Astrocyte (in vitro differentiated cells and primary cell): ENCODE results near the gene ZP1. TPM values are rescaled to one million over a fixed set of nuclear protein-coding genes. Genes with fewer than 3 reads are reported as not detected.
"Not testable (repeated sequence)": the region's sequence is repeated elsewhere in the genome, so short reads cannot be mapped to it uniquely, and the experiment has no call there.

Experiments used
- DNase-seq: peaks from one replicate; pipeline ENCODE4 v3.0.0-alpha.2; 2010; ENCODE audit warnings: low read depth
- FAIRE-seq: peaks from 2 replicates; lab custom pipeline; 2011; peaks lifted over from hg19 to GRCh38; lab: Jason Lieb, UNC
- H2AFZ ChIP-seq: 2 replicates; pipeline ENCODE4 v1.6.0; 2012; ENCODE audit warnings: low read depth, low read length, inconsistent platforms
- H3K27ac ChIP-seq: 2 replicates; pipeline ENCODE4 v1.5.1; 2011; ENCODE audit warnings: low read depth, low read length, inconsistent platforms
- H3K27me3 ChIP-seq: 2 replicates; pipeline ENCODE4 v1.6.0; 2011; ENCODE audit warnings: low read length, inconsistent platforms; ENCODE audit not compliant: insufficient read depth
- H3K36me3 ChIP-seq: 2 replicates; pipeline ENCODE4 v1.5.1; 2011; ENCODE audit warnings: low read length, inconsistent platforms; ENCODE audit not compliant: insufficient read depth
- H3K4me1 ChIP-seq: 2 replicates; pipeline ENCODE4 v1.5.1; 2011; ENCODE audit warnings: low read length, inconsistent platforms; ENCODE audit not compliant: insufficient read depth
- H3K4me2 ChIP-seq: 2 replicates; pipeline ENCODE4 v1.6.0; 2012; ENCODE audit warnings: low read length, inconsistent platforms
- H3K4me3 ChIP-seq: 2 replicates; pipeline ENCODE4 v1.5.1; 2011; ENCODE audit warnings: low read depth, mild to moderate bottlenecking, low read length, inconsistent platforms; ENCODE audit not compliant: insufficient read depth
- H3K79me2 ChIP-seq: 2 replicates; pipeline ENCODE4 v1.6.0; 2012; ENCODE audit warnings: mild to moderate bottlenecking, low read length, inconsistent platforms; ENCODE audit not compliant: insufficient read depth
- H3K9ac ChIP-seq: 2 replicates; pipeline ENCODE4 v1.6.0; 2012; ENCODE audit warnings: mild to moderate bottlenecking, low read length, inconsistent platforms
- H3K9me3 ChIP-seq: 2 replicates; pipeline ENCODE4 v1.5.1; 2012; ENCODE audit warnings: low read depth, mild to moderate bottlenecking, low read length, inconsistent platforms; ENCODE audit not compliant: insufficient read depth
- H4K20me1 ChIP-seq: 2 replicates; pipeline ENCODE4 v1.6.0; 2012; ENCODE audit warnings: low read length, inconsistent platforms; ENCODE audit not compliant: insufficient read depth
- H3K27ac Mint-ChIP-seq: one replicate; pipeline ENCODE4 v1.8.0; 2021; ENCODE audit warnings: mild to moderate bottlenecking, mixed read lengths; ENCODE audit not compliant: unreplicated experiment
- H3K27me3 Mint-ChIP-seq: one replicate; pipeline ENCODE4 v1.8.0; 2021; ENCODE audit warnings: low read depth, mixed read lengths; ENCODE audit not compliant: unreplicated experiment
- H3K36me3 Mint-ChIP-seq: one replicate; pipeline ENCODE4 v1.8.0; 2021; ENCODE audit warnings: low read depth, mixed read lengths; ENCODE audit not compliant: unreplicated experiment
- H3K4me1 Mint-ChIP-seq: one replicate; pipeline ENCODE4 v1.8.0; 2021; ENCODE audit warnings: low read depth, mixed read lengths; ENCODE audit not compliant: unreplicated experiment
- H3K4me3 Mint-ChIP-seq: one replicate; pipeline ENCODE4 v1.8.0; 2021; ENCODE audit warnings: mild to moderate bottlenecking, moderate library complexity, mixed read lengths; ENCODE audit not compliant: unreplicated experiment
- H3K9me3 Mint-ChIP-seq: one replicate; pipeline ENCODE4 v1.8.0; 2021; ENCODE audit warnings: mild to moderate bottlenecking, mixed read lengths; ENCODE audit not compliant: unreplicated experiment
- CTCF ChIP-seq: IDR thresholded peaks from 2 replicates; pipeline ENCODE4 v1.5.1; 2011; ENCODE audit warnings: low read depth, mild to moderate bottlenecking, inconsistent platforms, low read length, moderate library complexity; ENCODE audit not compliant: insufficient read depth
- EZH2 ChIP-seq: IDR thresholded peaks from 2 replicates; pipeline ENCODE4 v1.6.1; 2012; ENCODE audit warnings: mild to moderate bottlenecking, low read length, inconsistent platforms; ENCODE audit not compliant: insufficient read depth
- total RNA-seq: library from RNA; stranded (reverse); gene quantifications from 2 replicates; pipeline ENCODE4 v1.2.1, GENCODE V29; 2021

Gene ZP1
- total RNA-seq, 1 donor from 2014 or later: not detected

DNA sequence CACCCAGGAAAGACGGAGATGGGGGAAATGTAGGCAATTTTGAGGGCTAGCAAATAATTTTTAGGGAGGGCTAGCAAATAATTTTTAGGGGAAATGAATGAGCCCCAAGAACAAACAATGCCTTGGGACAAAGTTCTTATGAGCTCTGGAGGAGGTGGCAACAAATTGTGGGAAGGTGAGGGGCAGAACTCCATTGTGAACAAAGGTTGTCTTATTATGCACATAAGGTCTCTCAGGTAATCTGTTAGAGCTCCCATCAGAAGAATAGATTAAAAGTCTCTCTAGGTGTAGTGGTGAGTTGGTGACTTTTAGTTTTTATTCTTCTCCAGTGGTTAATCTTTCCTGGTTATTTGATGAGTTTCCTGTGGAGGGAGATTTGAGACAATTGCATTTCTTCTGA is 41.5 kb downstream of the ZP1 start:
- H3K27me3 ChIP-seq: peaks cover 6% of the 10 kb centered on the region
- FAIRE-seq (no peak), DNase-seq (no peak)
- peaks cover 25% of the 10 kb centered on the region for H3K79me2 ChIP-seq
- no peak overlapping the region for H3K4me3 ChIP-seq
- no peak overlapping the region for H3K27ac ChIP-seq
- peaks cover 22% of the 10 kb centered on the region for H4K20me1 ChIP-seq
- H3K27ac Mint-ChIP-seq: no peak overlapping the region
- peaks cover 12% of the 10 kb centered on the region for H3K4me1 Mint-ChIP-seq
- TF ChIP-seq EZH2: no peak
- no peak for TF ChIP-seq CTCF
- H3K36me3 ChIP-seq: no peaks in the 10 kb centered on the region
- H3K9me3 Mint-ChIP-seq: peaks cover 7% of the 10 kb centered on the region
- no peak overlapping the region for H3K4me3 Mint-ChIP-seq
- no peak overlapping the region for H3K9ac ChIP-seq
- no peak overlapping the region for H3K4me2 ChIP-seq
- no peaks in the 10 kb centered on the region for H3K9me3 ChIP-seq
- H3K36me3 Mint-ChIP-seq: no peaks in the 10 kb centered on the region
- no peak overlapping the region for H2AFZ ChIP-seq
- peaks cover 16% of the 10 kb centered on the region for H3K4me1 ChIP-seq
- H3K27me3 Mint-ChIP-seq: peaks cover 34% of the 10 kb centered on the region

DNA sequence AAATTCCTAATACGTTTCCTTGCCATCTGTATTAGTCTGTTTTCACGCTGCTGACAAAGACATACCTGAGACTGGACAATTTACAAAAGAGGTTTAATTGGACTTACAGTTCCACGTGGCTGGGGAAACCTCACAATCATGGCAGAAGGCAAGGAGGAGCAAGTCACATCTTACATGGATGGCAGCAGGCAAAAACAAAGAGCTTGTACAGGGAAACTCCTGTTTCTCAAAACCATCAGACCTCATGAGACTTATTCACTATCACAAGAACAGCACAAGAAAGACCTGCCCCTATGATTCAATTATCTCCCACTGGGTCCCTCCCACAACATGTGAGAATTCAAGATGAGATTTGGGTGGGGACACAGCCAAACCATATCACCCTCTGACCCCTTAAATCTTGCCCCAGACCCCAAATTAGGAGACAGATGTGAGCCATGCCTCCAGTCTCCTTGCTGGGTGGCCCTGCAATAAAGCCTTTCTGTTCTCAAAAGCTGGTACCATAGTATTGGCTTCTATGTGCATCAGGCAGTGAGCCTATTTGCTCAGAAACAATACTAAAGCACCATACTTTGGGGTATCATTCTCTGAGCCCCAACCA is 42.4 kb downstream of the ZP1 start:
- not testable (repeated sequence) for H3K27me3 ChIP-seq, H3K9me3 Mint-ChIP-seq, H3K9me3 ChIP-seq, H3K27ac ChIP-seq, FAIRE-seq, H3K36me3 ChIP-seq, H3K9ac ChIP-seq, H2AFZ ChIP-seq, H3K27ac Mint-ChIP-seq, DNase-seq, H3K4me1 Mint-ChIP-seq, H3K4me3 Mint-ChIP-seq, H3K36me3 Mint-ChIP-seq, H3K4me2 ChIP-seq, H3K4me3 ChIP-seq
- peaks cover 34% of the 10 kb centered on the region for H3K27me3 Mint-ChIP-seq
- peaks cover 20% of the 10 kb centered on the region for H3K4me1 ChIP-seq
- H4K20me1 ChIP-seq: peaks cover 12% of the 10 kb centered on the region
- H3K79me2 ChIP-seq: peaks cover 23% of the 10 kb centered on the region

DNA sequence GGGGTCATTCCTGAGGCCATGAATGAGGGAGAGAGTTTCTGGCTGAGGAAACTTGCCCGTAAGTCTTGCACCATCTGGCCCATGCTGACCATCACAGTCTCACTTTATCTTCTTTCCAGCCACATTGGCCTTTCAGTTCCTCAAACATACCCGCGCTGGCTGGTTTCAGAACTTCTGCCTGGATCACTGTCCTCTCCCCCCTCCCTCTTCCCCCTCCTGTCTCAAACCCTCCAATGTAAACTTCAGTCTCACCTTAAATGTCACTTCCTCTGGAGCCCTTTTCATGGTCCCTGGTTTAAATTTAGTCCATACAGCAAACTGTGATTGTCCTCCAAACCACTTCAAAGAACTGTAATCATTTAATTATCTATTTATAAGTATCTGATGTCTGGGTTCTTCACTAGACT is 42.9 kb downstream of the ZP1 start:
- Histone ChIP-seq H3K4me3 (no peak overlapping the region), H3K36me3 (no peaks in the 10 kb centered on the region), H4K20me1 (peaks cover 7% of the 10 kb centered on the region), H3K9ac (no peak overlapping the region), H3K9me3 (no peaks in the 10 kb centered on the region), H3K79me2 (peaks cover 21% of the 10 kb centered on the region), H3K27ac (no peak overlapping the region), H3K4me2 (no peak overlapping the region), H3K4me1 (peaks cover 21% of the 10 kb centered on the region), H3K27me3 (peaks cover 6% of the 10 kb centered on the region), H2AFZ (no peak overlapping the region)
- FAIRE-seq (no peak), DNase-seq (no peak)
- Mint-ChIP-seq H3K27me3 (peaks cover 34% of the 10 kb centered on the region), H3K36me3 (no peaks in the 10 kb centered on the region), H3K4me1 (peaks cover 3% of the 10 kb centered on the region), H3K4me3 (no peak overlapping the region), H3K9me3 (peaks cover 7% of the 10 kb centered on the region), H3K27ac (no peak overlapping the region)
- TF ChIP-seq CTCF (no peak), EZH2 (no peak)
